Sigmoid colon (tissue), 7 donors: ENCODE data around the gene TRAFD1. TPM values are rescaled to one million over a fixed set of nuclear protein-coding genes. Genes with fewer than 3 reads are reported as not detected.
A peak's percentile ranks its signal among the peaks of the same experiment; 100 is the strongest.

Source experiments
- DNase-seq: peaks from one replicate; pipeline ENCODE4 v3.0.0-alpha.2; 2019
- H3K27ac ChIP-seq, 4 donors: fragments of 200-600 bp; sonication (generic); one replicate each; pipeline ENCODE4 v1.5.1; 2016 to 2019; ENCODE audit warnings: mild to moderate bottlenecking in 1 of 4
- H3K27me3 ChIP-seq, 3 donors: fragments of 200-600 bp; sonication (generic); one replicate each; pipeline ENCODE4 v1.5.1; 2019; ENCODE audit warnings: mild to moderate bottlenecking in 1 of 3
- H3K36me3 ChIP-seq, 4 donors: fragments of 200-600 bp; sonication (generic); one replicate each; pipeline ENCODE4 v1.5.1; 2016 to 2019
- H3K4me1 ChIP-seq, 4 donors: fragments of 200-600 bp; sonication (generic); one replicate each; pipeline ENCODE4 v1.5.1; 2017 to 2019
- H3K4me3 ChIP-seq, 4 donors: fragments of 200-600 bp; sonication (generic); one replicate each; pipeline ENCODE4 v1.5.1; 2017 to 2019; ENCODE audit warnings: mild to moderate bottlenecking in 2 of 4, moderate library complexity in 1 of 4
- H3K9me3 ChIP-seq, 4 donors: fragments of 200-600 bp in 3 of 4; sonication (generic) in 3 of 4; one replicate each; pipeline versions ENCODE4 v1.5.1 to v1.6.1; 2013 to 2019
- EP300 ChIP-seq, 4 donors: sonication (generic); formaldehyde crosslinking; IDR thresholded peaks; one replicate each; pipeline ENCODE4 v1.6.1; 2017; ENCODE audit warnings: antibody characterized with exemption in 4 of 4
- POLR2A ChIP-seq, 2 donors: fragments of 450-650 bp; IDR thresholded peaks; one replicate each; pipeline ENCODE4 v1.6.1; 2016; ENCODE audit warnings: antibody characterized with exemption in 2 of 2, mild to moderate bottlenecking in 2 of 2, moderate library complexity in 2 of 2
- POLR2AphosphoS5 ChIP-seq, 4 donors: sonication (generic); formaldehyde crosslinking; IDR thresholded peaks; one replicate each; pipeline ENCODE4 v1.6.1; 2017; ENCODE audit warnings: antibody characterized with exemption in 4 of 4
- WGBS, 2 donors: extraction: QIAGEN DNeasy Blood & Tissue Kit; methylation state at CpG; one replicate each; pipeline ENCODE4 v1.1.7; 2013; 5-methylcytosine and 5-hydroxymethylcytosine counted together
- intact Hi-C: fragments of 100-400 bp; cut with DNase I; formaldehyde crosslinking; loops from one replicate; pipeline ENCODE4 v1.15.1; 2023
- polyA plus RNA-seq, 3 donors: library from polyadenylated mRNA; stranded (reverse); fragments of 200-250 nt; gene quantifications; one replicate each; pipeline ENCODE4 v1.2.3, GENCODE V29; 2013
- total RNA-seq, 4 donors: library from RNA; depleted of rRNA; stranded (reverse); fragments of >200 nt; gene quantifications; one replicate each; pipeline ENCODE4 v1.1.0, GENCODE V29; 2016
- TF ChIP-seq, protein P1 (sequence below), 4 experiments: fragments of 450-650 bp in 3 of 4; fragments of 200-600 bp in 1 of 4; IDR thresholded peaks; one replicate each; pipeline ENCODE4 v1.5.1; 2016 to 2019; ENCODE audit warnings: antibody characterized with exemption in 4 of 4, mild to moderate bottlenecking in 3 of 4, moderate library complexity in 2 of 4
- donor health status: healthy with polysubstance abuse.
- donor health status: Bipolar disorder and iron deficiency.
- donor health status: healthy.

The TRAFD1 gene
- total and polyA plus RNA-seq, 7 donors: 17.4 to 90.8 (median 42.1) TPM

DNA sequence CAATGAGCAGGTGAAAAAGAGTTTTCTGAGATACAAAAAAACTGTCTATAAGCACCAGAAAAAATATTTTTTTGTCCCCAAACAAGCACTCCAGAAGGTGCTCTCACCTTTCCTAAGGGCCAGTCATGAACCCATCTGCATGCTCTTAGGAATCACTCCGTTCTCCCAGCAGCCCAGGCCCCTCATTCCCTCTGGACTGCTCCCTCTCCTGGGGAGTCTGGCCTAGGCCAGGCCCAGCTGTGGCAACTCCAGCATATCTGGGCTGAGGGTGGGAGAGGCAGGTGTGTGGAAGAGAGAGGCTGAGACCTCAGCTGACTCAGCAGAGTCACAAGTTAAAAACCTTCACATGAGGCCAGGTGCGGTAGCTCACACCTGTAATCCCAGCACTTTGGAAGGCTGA, 54.6 kb downstream of the TRAFD1 start:
- Histone ChIP-seq H3K27me3 (no peaks in the 10 kb centered on the region), H3K36me3 (peaks cover 30 to 94% (median 53%) of the 10 kb centered on the region in 4 donors), H3K4me3 (no peak overlapping the region), H3K9me3 (no peaks in the 10 kb centered on the region), H3K27ac (no peak overlapping the region), H3K4me1 (no peaks in the 10 kb centered on the region)
- intact Hi-C loops: no loop called here
- DNase-seq: no peak
- 84 to 95% methylated on average over 2 of the region's 2 CpGs for WGBS, 2 donors
- TF ChIP-seq POLR2AphosphoS5 (IDR thresholded peaks at IDR 0.05): no peak
- no peak for TF ChIP-seq POLR2A (IDR thresholded peaks at IDR 0.05)
- TF ChIP-seq, protein P1, sequence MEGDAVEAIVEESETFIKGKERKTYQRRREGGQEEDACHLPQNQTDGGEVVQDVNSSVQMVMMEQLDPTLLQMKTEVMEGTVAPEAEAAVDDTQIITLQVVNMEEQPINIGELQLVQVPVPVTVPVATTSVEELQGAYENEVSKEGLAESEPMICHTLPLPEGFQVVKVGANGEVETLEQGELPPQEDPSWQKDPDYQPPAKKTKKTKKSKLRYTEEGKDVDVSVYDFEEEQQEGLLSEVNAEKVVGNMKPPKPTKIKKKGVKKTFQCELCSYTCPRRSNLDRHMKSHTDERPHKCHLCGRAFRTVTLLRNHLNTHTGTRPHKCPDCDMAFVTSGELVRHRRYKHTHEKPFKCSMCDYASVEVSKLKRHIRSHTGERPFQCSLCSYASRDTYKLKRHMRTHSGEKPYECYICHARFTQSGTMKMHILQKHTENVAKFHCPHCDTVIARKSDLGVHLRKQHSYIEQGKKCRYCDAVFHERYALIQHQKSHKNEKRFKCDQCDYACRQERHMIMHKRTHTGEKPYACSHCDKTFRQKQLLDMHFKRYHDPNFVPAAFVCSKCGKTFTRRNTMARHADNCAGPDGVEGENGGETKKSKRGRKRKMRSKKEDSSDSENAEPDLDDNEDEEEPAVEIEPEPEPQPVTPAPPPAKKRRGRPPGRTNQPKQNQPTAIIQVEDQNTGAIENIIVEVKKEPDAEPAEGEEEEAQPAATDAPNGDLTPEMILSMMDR (IDR thresholded peaks at IDR 0.05): no peak
- TF ChIP-seq EP300 (IDR thresholded peaks at IDR 0.05): no peak

DNA sequence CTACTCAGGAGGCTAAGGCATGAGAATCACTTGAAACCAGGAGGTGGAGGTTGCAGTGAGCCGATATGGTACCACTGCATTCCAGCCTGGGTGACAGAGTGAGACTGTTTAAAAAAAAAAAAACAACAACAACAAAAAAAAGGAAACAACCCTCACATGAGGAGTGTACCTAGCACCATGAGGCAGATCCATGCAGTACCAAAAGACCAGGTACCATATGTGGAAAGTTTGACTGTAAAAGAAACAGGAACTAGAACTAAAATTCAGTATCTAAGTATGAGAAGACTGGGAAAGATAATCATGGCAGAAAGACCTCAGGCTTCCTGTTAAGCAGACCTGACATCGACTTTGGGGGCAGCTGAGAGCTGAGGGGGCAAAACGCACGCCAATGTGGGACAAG, 55.1 kb downstream of the TRAFD1 start:
- intact Hi-C loops: no loop called here
- H3K27me3 ChIP-seq: no peaks in the 10 kb centered on the region
- TF ChIP-seq, protein P1 (IDR thresholded peaks at IDR 0.05): no peak
- no peak for TF ChIP-seq POLR2AphosphoS5 (IDR thresholded peaks at IDR 0.05)
- no peak for TF ChIP-seq EP300 (IDR thresholded peaks at IDR 0.05)
- no peak overlapping the region for H3K27ac ChIP-seq
- H3K4me3 ChIP-seq: no peak overlapping the region
- DNase-seq: peak; percentile 27
- H3K9me3 ChIP-seq: no peaks in the 10 kb centered on the region
- peaks cover 0 to 3% (median 0%) of the 10 kb centered on the region in 4 donors for H3K4me1 ChIP-seq
- peaks cover 30 to 94% (median 49%) of the 10 kb centered on the region in 4 donors for H3K36me3 ChIP-seq
- WGBS, 2 donors: 84 to 95% methylated on average over 4 of the region's 4 CpGs

DNA sequence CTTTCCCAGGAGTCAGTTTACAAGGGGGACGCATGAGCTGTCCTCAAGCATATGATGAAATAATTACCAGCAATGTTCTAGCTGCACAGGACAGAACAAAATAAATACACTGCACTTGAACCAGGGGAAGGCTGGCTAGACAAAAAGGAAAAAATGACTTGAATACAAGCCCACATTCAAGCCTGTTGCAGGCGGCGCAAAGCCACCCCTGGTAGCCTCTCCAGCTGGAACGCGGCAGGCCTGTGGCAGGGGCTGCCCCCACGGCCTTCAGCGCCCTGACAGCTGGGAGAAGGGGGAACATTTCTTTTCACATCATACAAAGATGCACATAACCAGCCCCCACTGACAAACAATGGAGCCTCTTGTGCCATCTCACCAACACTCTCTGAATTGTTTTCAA, 57.1 kb downstream of the TRAFD1 start:
- Histone ChIP-seq H3K4me3 (no peak overlapping the region), H3K4me1 (peaks cover 0 to 7% (median 0%) of the 10 kb centered on the region in 4 donors), H3K27me3 (no peaks in the 10 kb centered on the region), H3K27ac (peak overlapping the region in 2 of 4 donors; percentile 3 to 41), H3K9me3 (no peaks in the 10 kb centered on the region), H3K36me3 (peaks cover 23 to 88% (median 43%) of the 10 kb centered on the region in 4 donors)
- intact Hi-C loops: no loop called here
- TF ChIP-seq EP300 (IDR thresholded peaks at IDR 0.05): no peak
- TF ChIP-seq POLR2A (IDR thresholded peaks at IDR 0.05): no peak
- TF ChIP-seq POLR2AphosphoS5 (IDR thresholded peaks at IDR 0.05): peak; percentile 25 to 42 (median 34)
- TF ChIP-seq, protein P1 (IDR thresholded peaks at IDR 0.05): no peak
- 81 to 93% methylated on average over 7 of the region's 7 CpGs for WGBS, 2 donors
- peak; percentile 46 for DNase-seq

DNA sequence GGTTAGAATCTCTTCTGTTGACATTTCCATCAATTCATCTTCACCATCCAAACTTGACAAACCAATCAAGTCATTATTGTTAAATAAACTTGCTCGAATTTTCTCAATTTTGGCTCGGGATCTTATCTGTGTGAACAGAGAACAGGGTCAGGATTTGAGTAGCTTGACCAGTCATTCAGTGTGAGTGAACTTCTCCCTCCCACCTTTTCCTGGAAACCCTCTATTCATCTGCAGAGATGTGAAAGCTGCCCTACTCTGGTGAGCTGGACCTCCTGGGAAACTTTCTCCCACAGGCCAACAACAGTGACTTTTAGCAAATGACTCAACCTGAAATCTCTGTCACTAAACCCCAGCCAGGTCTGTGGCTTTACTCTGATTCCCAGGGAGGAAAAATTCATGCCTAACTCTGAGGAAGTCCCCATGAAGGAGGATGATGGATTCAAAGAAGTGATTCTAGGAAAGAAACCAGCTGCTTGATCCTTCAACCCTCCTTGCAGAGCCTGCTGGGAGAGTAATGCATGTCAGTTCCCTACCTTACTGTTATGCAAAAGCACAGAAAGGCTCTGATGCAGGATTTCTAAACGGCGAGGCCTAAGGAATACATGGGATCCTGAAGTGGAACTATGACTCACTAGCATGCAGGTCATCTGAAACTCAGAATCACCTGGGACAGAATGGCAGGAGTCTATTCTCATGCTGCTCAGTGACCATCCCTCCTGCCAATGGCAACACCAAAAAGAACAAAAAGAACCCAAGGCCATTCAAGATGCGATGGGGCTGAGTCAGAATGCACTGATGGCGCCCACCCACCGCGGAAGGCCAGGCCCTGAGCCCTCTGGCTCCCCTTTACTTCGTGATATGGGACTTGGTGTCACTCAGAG, 58.0 kb downstream of the TRAFD1 start:
- no peaks in the 10 kb centered on the region for H3K9me3 ChIP-seq
- peak overlapping the region in 3 of 4 donors; percentile 0 to 41 (median 18) for H3K27ac ChIP-seq
- DNase-seq: no peak
- H3K27me3 ChIP-seq: no peaks in the 10 kb centered on the region
- 80 to 81% methylated on average over 9 of the region's 9 CpGs for WGBS, 2 donors
- no peak overlapping the region for H3K4me3 ChIP-seq
- no peak for TF ChIP-seq EP300 (IDR thresholded peaks at IDR 0.05)
- TF ChIP-seq POLR2AphosphoS5 (IDR thresholded peaks at IDR 0.05): no peak
- TF ChIP-seq POLR2A (IDR thresholded peaks at IDR 0.05): no peak
- TF ChIP-seq, protein P1 (IDR thresholded peaks at IDR 0.05): no peak
- peaks cover 0 to 7% (median 0%) of the 10 kb centered on the region in 4 donors for H3K4me1 ChIP-seq
- intact Hi-C loops: no loop called here
- H3K36me3 ChIP-seq: peaks cover 16 to 86% (median 36%) of the 10 kb centered on the region in 4 donors
